HL-60/S4 (cell line): ENCODE measurements around the gene OR10R2.

Experiments
- in situ Hi-C: fragments of 300-500 bp; cut with MboI; formaldehyde crosslinking; loops from 2 replicates; pipeline ENCODE4 v1.14.3; 2022; ENCODE audit warnings: low sequenced_read_pairs

Gene OR10R2

DNA sequence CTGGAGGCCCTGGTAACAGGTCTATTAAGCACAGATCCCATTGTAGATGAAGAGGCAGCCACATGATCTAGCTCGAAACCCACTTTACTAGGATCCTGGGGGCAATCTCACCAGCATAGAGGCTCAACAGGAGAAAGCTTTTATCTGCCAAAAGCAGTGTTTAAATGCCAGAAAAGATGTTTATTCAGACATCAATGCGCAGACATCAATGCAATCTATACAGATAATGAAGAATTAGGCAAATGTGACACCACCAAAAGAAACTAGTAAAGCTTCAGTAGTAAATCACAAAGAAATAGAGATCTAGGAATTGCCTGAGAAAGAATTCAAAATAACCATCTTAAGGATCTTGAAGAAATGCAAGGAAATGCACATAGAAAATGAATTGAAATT is 49.6 kb downstream of the OR10R2 start:
- in situ Hi-C loops, result no loop called here

GRCh38 chr1:158527190-158527815 is 55.3 kb downstream of the OR10R2 start:
- in situ Hi-C loops, result no loop called here
